A549 (cell line): ENCODE data around the gene C10orf105. TPM values are rescaled to one million over a fixed set of nuclear protein-coding genes. Genes with fewer than 3 reads are reported as not detected.

Experiments used
- ATAC-seq, 2 experiments: fragments of 200-7000 bp in 1 of 2; fragments of >200 bp in 1 of 2; cut with Nextera tagmentation in 1 of 2; cut with Tn5 transposase in 1 of 2; 3 replicates each; pipeline versions ENCODE4 v1.8.0 to v1.9.1; 2018 to 2020; ENCODE audit warnings: mild to moderate bottlenecking in 1 of 2, moderate library complexity in 1 of 2
- CTCF ChIA-PET: fragments of 300-600 bp; sonication (Branson Sonifier 250); formaldehyde crosslinking; extraction: SDS; loops from one replicate; lab custom pipeline; 2021; ENCODE audit warnings: antibody characterized with exemption, inconsistent platforms; lab: Yijun Ruan, JAX
- POLR2A ChIA-PET: fragments of 350-600 bp; formaldehyde crosslinking; extraction: SDS; loops from one replicate; lab custom pipeline; 2021; ENCODE audit warnings: antibody characterized with exemption, inconsistent platforms; lab: Yijun Ruan, JAX
- DNase-seq, 2 experiments: peaks; one replicate each; pipeline versions ENCODE4 v3.0.0 to v3.0.0-alpha.2; 2011 to 2016; ENCODE audit warnings: low read depth in 1 of 2, low spot score in 1 of 2
- FAIRE-seq: peaks from 2 replicates; lab custom pipeline; 2011; peaks lifted over from hg19 to GRCh38; lab: Jason Lieb, UNC
- H3K27ac ChIP-seq, 2 experiments: fragments of >200 bp; sonication (Bioruptor Twin); formaldehyde crosslinking; 3 replicates each; pipeline ENCODE4 v1.5.1; 2016 to 2017
- H3K4me1 ChIP-seq: fragments of >200 bp; sonication (Bioruptor Twin); formaldehyde crosslinking; 3 replicates; pipeline ENCODE4 v1.6.1; 2016
- H3K4me2 ChIP-seq: fragments of >200 bp; sonication (Bioruptor Twin); formaldehyde crosslinking; 3 replicates; pipeline ENCODE4 v1.6.1; 2016
- H3K4me3 ChIP-seq: fragments of >200 bp; sonication (Bioruptor Twin); formaldehyde crosslinking; 3 replicates; pipeline ENCODE4 v1.5.1; 2016
- H3K9me3 ChIP-seq: fragments of >200 bp; sonication (Bioruptor Twin); formaldehyde crosslinking; 3 replicates; pipeline ENCODE4 v1.6.1; 2016
- EHF ChIP-seq: fragments of 250-450 bp; sonication (Bioruptor Pico); IDR thresholded peaks from 2 replicates; pipeline ENCODE4 v1.5.0; 2020; ENCODE audit warnings: mild to moderate bottlenecking
- EHMT2 ChIP-seq: fragments of 200-600 bp; sonication (generic); IDR thresholded peaks from 2 replicates; pipeline ENCODE4 v1.6.1; 2016; ENCODE audit warnings: antibody characterized with exemption, low read depth, mild to moderate bottlenecking, moderate library complexity
- FOXS1 ChIP-seq: fragments of 250-450 bp; sonication (Bioruptor Pico); IDR thresholded peaks from 2 replicates; pipeline ENCODE4 v1.5.0; 2020; ENCODE audit warnings: mild to moderate bottlenecking, moderate library complexity
- GATA3 ChIP-seq: IDR thresholded peaks from 2 replicates; pipeline ENCODE4 v1.6.1; 2012; ENCODE audit warnings: borderline replicate concordance
- HDAC2 ChIP-seq: fragments of 200-600 bp; sonication (generic); IDR thresholded peaks from 2 replicates; pipeline ENCODE4 v1.6.1; 2016
- NFE2L2 ChIP-seq: fragments of 150-350 bp; conservative IDR thresholded peaks from 2 replicates; pipeline ENCODE4 v1.6.1; 2014; ENCODE audit warnings: low read length
- RAD21 ChIP-seq, 2 experiments: fragments of >200 bp in 1 of 2; sonication (Bioruptor Twin) in 1 of 2; formaldehyde crosslinking in 1 of 2; IDR thresholded peaks in 1 of 2; conservative IDR thresholded peaks in 1 of 2; 2 replicates in 1 of 2; 3 replicates in 1 of 2; pipeline ENCODE4 v1.6.1; 2012 to 2018; ENCODE audit warnings: inconsistent platforms in 1 of 2
- RCOR1 ChIP-seq: fragments of 150-350 bp; IDR thresholded peaks from 2 replicates; pipeline ENCODE4 v1.6.1; 2014; ENCODE audit warnings: antibody characterized with exemption, low read length, low read depth
- ZNF302 ChIP-seq: fragments of 250-450 bp; sonication (Bioruptor Pico); IDR thresholded peaks from 2 replicates; pipeline ENCODE4 v1.9.0; 2021; ENCODE audit warnings: inconsistent platforms, mild to moderate bottlenecking, moderate library complexity
- WGBS: methylation state at CpG from one replicate; pipeline ENCODE4 v1.1.6; 2017; ENCODE audit errors: missing lambda C conversion rate; 5-methylcytosine and 5-hydroxymethylcytosine counted together
- polyA plus RNA-seq, 4 experiments: library from polyadenylated mRNA; depleted of rRNA in 3 of 4; stranded (reverse); fragments of >200 nt; fragmentation: RNase III in 1 of 4; extraction: RNeasy Plus Mini Kit Qiagen cat#74134 plus additional on column Dnase treatment in 1 of 4; gene quantifications; 2 replicates in 3 of 4; 3 replicates in 1 of 4; pipeline ENCODE4 v1.2.3, GENCODE V29; 2011 to 2017
- TF ChIP-seq, protein P1 (sequence below): IDR thresholded peaks from 2 replicates; pipeline ENCODE4 v1.6.1; 2012
- TF ChIP-seq, protein P2 (sequence below): fragments of >200 bp; sonication (Bioruptor Twin); formaldehyde crosslinking; IDR thresholded peaks from 2 replicates; pipeline ENCODE4 v1.6.1; 2016
- TF ChIP-seq, protein P3 (sequence below): IDR thresholded peaks from 2 replicates; pipeline ENCODE4 v1.6.1; 2012; ENCODE audit warnings: low read depth, borderline replicate concordance
- TF ChIP-seq, protein P4 (sequence below): fragments of 250-450 bp; sonication (Bioruptor Pico); IDR thresholded peaks from 2 replicates; pipeline ENCODE4 v1.5.0; 2021; ENCODE audit warnings: mild to moderate bottlenecking, moderate library complexity, borderline replicate concordance
- TF ChIP-seq, protein P5 (sequence below): fragments of >200 bp; sonication (Bioruptor Twin); formaldehyde crosslinking; IDR thresholded peaks from 3 replicates; pipeline ENCODE4 v1.6.1; 2016

Gene C10orf105
- polyA plus RNA-seq, 2 of the 4 experiments (the other 2 are of a cell fraction), result not detected

DNA sequence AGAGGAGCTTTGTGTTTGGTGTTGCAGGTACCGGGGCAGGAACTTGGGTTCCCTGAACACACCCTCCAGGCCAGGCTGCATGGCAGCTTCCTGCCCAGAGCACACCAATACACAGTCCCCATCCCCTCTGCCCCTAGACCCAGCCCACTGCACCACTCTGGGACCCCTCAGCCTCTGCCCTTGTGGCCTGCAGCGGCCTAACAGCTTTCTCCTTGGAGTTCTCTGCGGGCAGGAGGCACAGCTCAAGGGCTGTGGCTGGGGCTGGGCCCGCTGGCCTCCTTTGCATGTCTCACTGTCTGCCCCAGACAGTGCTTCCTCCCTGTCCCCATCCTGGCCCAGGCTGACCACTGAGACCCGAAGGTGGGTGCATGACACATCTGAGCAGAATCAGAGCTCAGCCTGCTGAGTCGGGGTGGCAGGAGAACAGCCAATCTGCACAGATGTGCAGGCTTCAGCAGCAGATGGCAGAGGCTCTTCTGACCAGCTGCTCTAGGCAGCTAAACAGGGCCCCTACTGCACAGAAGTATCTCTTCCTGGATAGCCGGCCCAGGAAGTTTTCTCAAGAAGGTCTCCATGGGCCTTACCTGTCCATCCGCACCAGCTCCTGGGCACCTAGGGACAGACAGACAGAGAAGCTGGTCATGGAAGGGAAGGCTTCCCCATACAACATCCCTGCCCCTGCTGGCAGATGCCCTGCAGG, 33.0 kb upstream of the C10orf105 start:
- ATAC-seq (peak in 1 of 2 experiments; percentile 19; a peak in 3 of 6 replicates), DNase-seq (no peak), FAIRE-seq (no peak)
- H3K4me3 ChIP-seq, result no peak overlapping the region
- H3K4me2 ChIP-seq, result peak overlapping the region; percentile 33; the same call in 2 of the 3 replicates
- H3K9me3 ChIP-seq, result no peaks in the 10 kb centered on the region
- ChIA-PET CTCF (interaction anchor here (0.8 to 2.5 kb wide), 7 partner anchors 10 to 434 kb away, joined by 3 to 14 read pairs (median 3); partner anchors contain the start of genes SLC29A3 and VSIR), POLR2A (interaction anchor here (0.8 to 0.9 kb wide), 2 partner anchors 14 to 21 kb away, joined by 3 to 4 read pairs; partner anchors contain the start of gene VSIR)
- TF ChIP-seq HDAC2, result no peak
- TF ChIP-seq RCOR1, result no peak
- no peak for TF ChIP-seq EHMT2
- TF ChIP-seq GATA3, result no peak
- TF ChIP-seq, protein P1, sequence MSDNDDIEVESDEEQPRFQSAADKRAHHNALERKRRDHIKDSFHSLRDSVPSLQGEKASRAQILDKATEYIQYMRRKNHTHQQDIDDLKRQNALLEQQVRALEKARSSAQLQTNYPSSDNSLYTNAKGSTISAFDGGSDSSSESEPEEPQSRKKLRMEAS, result no peak
- no peak for TF ChIP-seq RAD21 (conservative IDR thresholded peaks at IDR 0.05 in 1 of 2, IDR thresholded peaks at IDR 0.05 in 1 of 2)
- no peak for TF ChIP-seq FOXS1
- no peak for TF ChIP-seq ZNF302 (CRISPR knock-in tag)
- TF ChIP-seq EHF (CRISPR knock-in tag), result no peak
- TF ChIP-seq, protein P2, sequence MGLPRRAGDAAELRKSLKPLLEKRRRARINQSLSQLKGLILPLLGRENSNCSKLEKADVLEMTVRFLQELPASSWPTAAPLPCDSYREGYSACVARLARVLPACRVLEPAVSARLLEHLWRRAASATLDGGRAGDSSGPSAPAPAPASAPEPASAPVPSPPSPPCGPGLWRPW, result no peak
- TF ChIP-seq, protein P3, sequence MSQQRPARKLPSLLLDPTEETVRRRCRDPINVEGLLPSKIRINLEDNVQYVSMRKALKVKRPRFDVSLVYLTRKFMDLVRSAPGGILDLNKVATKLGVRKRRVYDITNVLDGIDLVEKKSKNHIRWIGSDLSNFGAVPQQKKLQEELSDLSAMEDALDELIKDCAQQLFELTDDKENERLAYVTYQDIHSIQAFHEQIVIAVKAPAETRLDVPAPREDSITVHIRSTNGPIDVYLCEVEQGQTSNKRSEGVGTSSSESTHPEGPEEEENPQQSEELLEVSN, result no peak
- TF ChIP-seq, protein P4, sequence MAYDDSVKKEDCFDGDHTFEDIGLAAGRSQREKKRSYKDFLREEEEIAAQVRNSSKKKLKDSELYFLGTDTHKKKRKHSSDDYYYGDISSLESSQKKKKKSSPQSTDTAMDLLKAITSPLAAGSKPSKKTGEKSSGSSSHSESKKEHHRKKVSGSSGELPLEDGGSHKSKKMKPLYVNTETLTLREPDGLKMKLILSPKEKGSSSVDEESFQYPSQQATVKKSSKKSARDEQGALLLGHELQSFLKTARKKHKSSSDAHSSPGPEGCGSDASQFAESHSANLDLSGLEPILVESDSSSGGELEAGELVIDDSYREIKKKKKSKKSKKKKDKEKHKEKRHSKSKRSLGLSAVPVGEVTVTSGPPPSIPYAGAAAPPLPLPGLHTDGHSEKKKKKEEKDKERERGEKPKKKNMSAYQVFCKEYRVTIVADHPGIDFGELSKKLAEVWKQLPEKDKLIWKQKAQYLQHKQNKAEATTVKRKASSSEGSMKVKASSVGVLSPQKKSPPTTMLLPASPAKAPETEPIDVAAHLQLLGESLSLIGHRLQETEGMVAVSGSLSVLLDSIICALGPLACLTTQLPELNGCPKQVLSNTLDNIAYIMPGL (CRISPR knock-in tag), result no peak
- TF ChIP-seq, protein P5, sequence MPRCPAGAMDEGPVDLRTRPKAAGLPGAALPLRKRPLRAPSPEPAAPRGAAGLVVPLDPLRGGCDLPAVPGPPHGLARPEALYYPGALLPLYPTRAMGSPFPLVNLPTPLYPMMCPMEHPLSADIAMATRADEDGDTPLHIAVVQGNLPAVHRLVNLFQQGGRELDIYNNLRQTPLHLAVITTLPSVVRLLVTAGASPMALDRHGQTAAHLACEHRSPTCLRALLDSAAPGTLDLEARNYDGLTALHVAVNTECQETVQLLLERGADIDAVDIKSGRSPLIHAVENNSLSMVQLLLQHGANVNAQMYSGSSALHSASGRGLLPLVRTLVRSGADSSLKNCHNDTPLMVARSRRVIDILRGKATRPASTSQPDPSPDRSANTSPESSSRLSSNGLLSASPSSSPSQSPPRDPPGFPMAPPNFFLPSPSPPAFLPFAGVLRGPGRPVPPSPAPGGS, result no peak
- peaks cover 15% of the 10 kb centered on the region for H3K4me1 ChIP-seq
- 0 out of 6 replicates have a peak overlapping the region, but pooled peaks of 1 of the 2 experiments have one; percentile 16 for H3K27ac ChIP-seq
- 79% methylated on average over 8 of the region's 8 CpGs for WGBS

DNA sequence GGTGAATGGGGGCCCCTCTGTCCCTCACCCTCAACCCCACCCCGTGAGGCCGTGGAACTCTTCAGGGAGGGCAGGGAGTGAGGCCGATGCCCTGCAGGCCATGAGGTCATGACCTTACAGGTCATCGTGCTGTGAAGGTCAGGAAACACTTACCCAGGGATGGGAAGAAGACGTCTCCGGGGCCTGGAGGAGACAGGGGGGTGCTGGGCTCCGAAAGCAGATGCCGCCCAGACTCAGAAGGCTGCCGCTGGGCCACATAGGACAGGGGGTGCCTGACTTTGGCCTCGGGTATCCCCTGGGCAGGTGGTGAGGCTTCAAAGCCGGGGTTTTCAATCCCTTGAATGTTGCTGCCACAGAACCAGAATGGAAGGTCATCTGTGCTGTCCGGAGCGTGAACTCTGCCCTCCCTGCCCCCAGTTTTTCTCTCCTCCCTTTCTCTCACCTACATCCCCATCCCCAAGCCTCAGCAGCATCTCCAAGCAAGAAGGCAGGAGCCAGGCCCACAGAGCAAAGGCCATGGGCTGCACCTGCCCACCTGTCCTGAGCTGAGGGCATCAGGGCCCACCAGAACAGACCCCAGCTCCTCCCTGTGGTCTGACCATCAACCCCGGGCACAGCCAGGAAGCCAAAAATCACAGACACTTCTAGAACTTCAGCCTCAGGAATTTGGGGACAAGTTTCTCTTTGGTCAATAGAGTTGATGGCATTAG, 32.1 kb upstream of the C10orf105 start:
- POLR2A ChIA-PET, result interaction anchor here (0.9 kb wide), 1 partner anchor 22 kb away, joined by 4 read pairs; the partner anchor contains the start of gene VSIR
- FAIRE-seq (no peak), DNase-seq (no peak), ATAC-seq (no peak)
- Histone ChIP-seq H3K9me3 (no peaks in the 10 kb centered on the region), H3K4me1 (peaks cover 15% of the 10 kb centered on the region), H3K27ac (no peak overlapping the region), H3K4me3 (no peak overlapping the region), H3K4me2 (no peak overlapping the region)
- CTCF ChIA-PET, result interaction anchor here (0.8 to 2.5 kb wide), 6 partner anchors 21 to 433 kb away, joined by 3 to 14 read pairs (median 3); partner anchors contain the start of genes SLC29A3 and VSIR
- 89% methylated on average over 13 of the region's 14 CpGs for WGBS
- TF ChIP-seq, protein P4 (CRISPR knock-in tag), result no peak
- TF ChIP-seq NFE2L2, result no peak
